Lower leg skin (tissue), 4 donors: Measurements from ENCODE around the gene CPNE6. TPM values are rescaled to one million over a fixed set of nuclear protein-coding genes. Genes with fewer than 3 reads are reported as not detected.
"Not testable (repeated sequence)": the region's sequence is repeated elsewhere in the genome, so short reads cannot be mapped to it uniquely, and the experiment has no call there.

Experiments
- DNase-seq, 2 donors: peaks; one replicate each; pipeline ENCODE4 v3.0.0-alpha.2; 2019; ENCODE audit warnings: low spot score in 2 of 2
- H3K4me3 ChIP-seq: fragments of 200-600 bp; sonication (generic); 2 replicates; pipeline ENCODE4 v1.5.1; 2017; ENCODE audit warnings: mild to moderate bottlenecking, low read depth; ENCODE audit not compliant: poor library complexity, severe bottlenecking
- POLR2A ChIP-seq, 2 donors: fragments of 450-650 bp; IDR thresholded peaks; one replicate each; pipeline ENCODE4 v1.6.1; 2016 to 2017; ENCODE audit warnings: antibody characterized with exemption in 2 of 2, mild to moderate bottlenecking in 1 of 2, moderate library complexity in 1 of 2
- WGBS, 2 donors: methylation state at CpG; one replicate each; pipeline ENCODE4 v1.1.5; 2018; 5-methylcytosine and 5-hydroxymethylcytosine counted together
- intact Hi-C: fragments of 100-400 bp; cut with DNase I; formaldehyde crosslinking; loops from one replicate; pipeline ENCODE4 v1.15.0; 2023; ENCODE audit warnings: low total_unique reads
- total RNA-seq, 4 donors: library from RNA; depleted of rRNA; stranded (reverse); fragments of >200 nt; gene quantifications; one replicate each; pipeline ENCODE4 v1.1.0, GENCODE V29; 2016
- TF ChIP-seq, protein P1 (sequence below), 3 donors: fragments of 450-650 bp; IDR thresholded peaks; one replicate each; pipeline ENCODE4 v1.5.1; 2016; ENCODE audit warnings: antibody characterized with exemption in 3 of 3, mild to moderate bottlenecking in 3 of 3, moderate library complexity in 2 of 3

Gene CPNE6
- under 1 TPM in 1 of 4 donors, not detected in 3; 0.39 TPM for total RNA-seq

DNA sequence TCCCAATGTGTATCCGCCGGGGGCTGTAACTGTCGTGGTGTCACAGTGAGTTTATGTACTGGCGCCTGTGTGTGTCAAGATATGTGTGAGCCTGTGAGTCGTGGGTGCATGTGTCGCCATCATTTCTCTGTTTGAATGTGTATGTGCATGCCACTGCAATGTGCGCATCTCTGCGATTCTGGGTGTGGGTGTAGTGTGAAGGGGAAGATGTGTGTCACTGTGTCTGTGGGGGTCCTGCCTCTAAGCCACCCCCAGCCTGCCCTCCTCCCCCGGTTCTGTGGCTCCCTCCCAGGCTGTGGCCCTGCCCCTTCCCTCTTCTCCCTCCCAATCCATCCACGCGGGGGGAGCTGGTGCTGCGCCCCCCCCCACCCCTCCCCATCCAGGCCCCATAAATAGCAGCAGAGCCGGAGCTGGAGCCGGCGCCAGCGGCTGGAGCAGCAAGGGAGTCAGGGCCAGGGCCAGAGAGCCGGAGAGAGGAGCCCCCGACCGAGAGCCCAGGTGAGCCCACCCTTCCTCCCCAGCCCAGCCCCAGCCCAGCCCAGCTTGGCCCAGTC is at the start of gene CPNE6:
Gene CPNE6, plus strand, starts transcription at position 419 of the 554 bp plus-strand sequence. CDS start 1,375 bp downstream, outside the sequence.
- TF ChIP-seq, protein P1, sequence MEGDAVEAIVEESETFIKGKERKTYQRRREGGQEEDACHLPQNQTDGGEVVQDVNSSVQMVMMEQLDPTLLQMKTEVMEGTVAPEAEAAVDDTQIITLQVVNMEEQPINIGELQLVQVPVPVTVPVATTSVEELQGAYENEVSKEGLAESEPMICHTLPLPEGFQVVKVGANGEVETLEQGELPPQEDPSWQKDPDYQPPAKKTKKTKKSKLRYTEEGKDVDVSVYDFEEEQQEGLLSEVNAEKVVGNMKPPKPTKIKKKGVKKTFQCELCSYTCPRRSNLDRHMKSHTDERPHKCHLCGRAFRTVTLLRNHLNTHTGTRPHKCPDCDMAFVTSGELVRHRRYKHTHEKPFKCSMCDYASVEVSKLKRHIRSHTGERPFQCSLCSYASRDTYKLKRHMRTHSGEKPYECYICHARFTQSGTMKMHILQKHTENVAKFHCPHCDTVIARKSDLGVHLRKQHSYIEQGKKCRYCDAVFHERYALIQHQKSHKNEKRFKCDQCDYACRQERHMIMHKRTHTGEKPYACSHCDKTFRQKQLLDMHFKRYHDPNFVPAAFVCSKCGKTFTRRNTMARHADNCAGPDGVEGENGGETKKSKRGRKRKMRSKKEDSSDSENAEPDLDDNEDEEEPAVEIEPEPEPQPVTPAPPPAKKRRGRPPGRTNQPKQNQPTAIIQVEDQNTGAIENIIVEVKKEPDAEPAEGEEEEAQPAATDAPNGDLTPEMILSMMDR (IDR thresholded peaks at IDR 0.05): no peak
- TF ChIP-seq POLR2A (IDR thresholded peaks at IDR 0.05): no peak
- no peak for DNase-seq
- intact Hi-C loops: no loop called here
- WGBS, 2 donors: 37 to 43% methylated on average over 15 to 16 of the region's 19 CpGs
- no peak within 1 kb of the TSS for H3K4me3 ChIP-seq

DNA sequence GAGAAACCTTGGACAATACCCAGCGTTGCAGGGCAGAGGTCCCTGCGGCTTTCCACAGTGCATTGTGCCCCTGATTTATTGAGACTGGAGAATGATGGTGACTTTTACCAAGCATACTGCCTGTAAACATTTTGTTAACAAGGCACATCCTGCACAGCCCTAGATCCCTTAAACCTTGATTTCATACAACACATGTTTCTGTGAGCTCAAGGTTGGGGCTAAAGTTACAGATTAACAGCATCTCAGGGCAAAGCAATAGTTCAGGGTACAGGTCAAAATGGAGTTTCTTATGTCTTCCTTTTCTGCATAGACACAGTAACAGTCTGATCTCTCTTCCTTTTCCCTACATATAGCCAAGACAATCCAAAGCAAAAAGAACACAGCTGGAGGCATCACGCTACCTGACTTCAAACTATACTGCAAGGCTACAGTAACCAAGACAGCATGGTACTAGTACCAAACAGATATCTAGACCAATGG is 46.4 kb upstream of the CPNE6 start:
- 72 to 89% methylated on average over 3 of the region's 3 CpGs for WGBS, 2 donors
- intact Hi-C loops, H3K4me3 ChIP-seq, DNase-seq: not testable (repeated sequence)

DNA sequence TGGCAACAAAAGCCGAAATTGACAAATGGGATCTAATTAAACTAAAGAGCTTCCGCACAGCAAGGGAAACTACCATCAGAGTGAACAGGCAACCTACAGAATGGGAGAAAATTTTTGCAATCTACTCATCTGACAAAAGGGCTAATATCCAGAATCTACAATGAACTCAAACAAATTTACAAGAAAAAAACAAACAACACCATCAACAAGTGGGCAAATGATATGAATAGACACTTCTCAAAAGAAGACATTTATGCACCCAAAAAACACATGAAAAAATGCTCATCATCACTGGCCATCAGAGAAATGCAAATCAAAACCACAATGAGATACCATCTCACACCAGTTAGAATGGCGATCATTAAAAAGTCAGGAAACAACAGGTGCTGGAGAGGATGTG is 41.7 kb upstream of the CPNE6 start:
- H3K4me3 ChIP-seq, intact Hi-C loops, DNase-seq: not testable (repeated sequence)
- 91 to 93% methylated on average over 2 of the region's 3 CpGs for WGBS, 2 donors

DNA sequence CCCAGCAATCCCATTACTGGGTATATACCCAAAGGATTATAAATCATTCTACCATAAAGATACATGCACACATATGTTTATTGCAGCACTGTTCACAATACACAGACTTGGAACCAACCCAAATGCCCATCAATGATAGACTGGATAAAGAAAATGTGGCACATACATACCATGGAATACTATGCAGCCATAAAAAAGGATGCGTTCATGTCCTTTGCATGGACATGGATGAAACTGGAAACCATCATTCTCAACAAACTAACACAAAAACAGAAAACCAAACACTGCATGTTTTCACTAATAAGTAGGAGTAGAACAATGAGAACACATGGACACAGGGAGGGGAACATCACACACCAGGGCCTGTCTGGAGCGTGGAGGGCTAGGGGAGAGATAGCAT is 40.0 kb upstream of the CPNE6 start:
- intact Hi-C loops, H3K4me3 ChIP-seq, DNase-seq: not testable (repeated sequence)
- WGBS, 2 donors: 88 to 91% methylated on average over 2 of the region's 2 CpGs

DNA sequence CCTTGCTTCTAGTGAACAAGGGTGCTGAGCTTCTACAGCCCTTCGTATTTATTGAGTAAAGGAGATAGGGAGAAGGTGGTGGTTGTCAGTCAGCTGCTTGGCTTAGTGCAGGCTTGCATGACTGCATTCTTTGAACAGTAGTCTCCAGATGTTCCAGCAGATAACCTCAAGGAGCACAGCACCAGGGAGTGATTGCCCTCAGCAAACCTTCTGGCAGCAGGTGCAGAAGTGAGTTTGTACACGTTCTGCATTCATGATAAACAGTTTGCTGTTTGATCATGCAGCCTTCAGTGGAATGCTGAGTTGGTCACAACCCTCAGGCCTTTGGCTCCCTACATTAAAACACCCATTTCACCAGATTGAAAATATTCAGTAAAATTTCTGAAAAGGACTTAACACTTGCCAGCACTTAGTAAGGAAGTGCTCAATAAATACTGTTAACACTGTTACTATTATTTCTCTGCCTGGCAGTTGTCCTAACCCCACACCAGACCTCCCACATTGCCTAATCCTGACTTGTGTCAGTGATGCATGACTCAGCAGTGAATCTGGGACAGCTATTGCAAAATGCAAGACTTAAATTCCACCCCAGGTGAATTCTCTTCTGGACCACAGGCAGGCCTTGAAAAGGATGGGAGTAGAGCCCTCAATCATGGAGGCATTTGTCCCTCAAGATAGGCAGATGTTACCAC is 38.5 kb upstream of the CPNE6 start:
- intact Hi-C loops: no loop called here
- H3K4me3 ChIP-seq: no peak overlapping the region
- TF ChIP-seq, protein P1 (IDR thresholded peaks at IDR 0.05): no peak
- no peak for TF ChIP-seq POLR2A (IDR thresholded peaks at IDR 0.05)
- 40 to 69% methylated on average over 2 of the region's 2 CpGs for WGBS, 2 donors
- DNase-seq: peak in 1 of 2 donors; percentile 74

DNA sequence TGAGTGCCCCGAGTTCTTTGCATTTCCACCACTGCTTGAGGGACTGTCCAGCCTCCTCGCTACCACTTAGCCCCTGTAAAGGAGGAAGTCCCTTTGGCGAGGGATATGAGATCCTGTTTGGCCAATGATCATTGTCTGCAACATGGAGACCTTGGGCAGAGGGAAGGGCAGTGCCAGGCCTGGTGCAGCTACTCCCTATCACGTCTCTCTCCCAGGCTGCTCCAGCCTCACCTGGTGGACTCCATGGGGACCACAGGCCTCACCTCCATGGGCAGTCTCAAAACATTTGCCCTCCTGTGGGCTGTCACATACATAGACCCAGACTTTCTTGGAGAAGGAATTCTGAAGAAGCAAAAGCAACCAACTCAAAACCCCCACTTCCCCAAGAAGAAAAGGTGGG is 35.6 kb upstream of the CPNE6 start:
- DNase-seq, H3K4me3 ChIP-seq, intact Hi-C loops: not testable (repeated sequence)
- 39 to 64% methylated on average over 3 to 4 of the region's 4 CpGs for WGBS, 2 donors

DNA sequence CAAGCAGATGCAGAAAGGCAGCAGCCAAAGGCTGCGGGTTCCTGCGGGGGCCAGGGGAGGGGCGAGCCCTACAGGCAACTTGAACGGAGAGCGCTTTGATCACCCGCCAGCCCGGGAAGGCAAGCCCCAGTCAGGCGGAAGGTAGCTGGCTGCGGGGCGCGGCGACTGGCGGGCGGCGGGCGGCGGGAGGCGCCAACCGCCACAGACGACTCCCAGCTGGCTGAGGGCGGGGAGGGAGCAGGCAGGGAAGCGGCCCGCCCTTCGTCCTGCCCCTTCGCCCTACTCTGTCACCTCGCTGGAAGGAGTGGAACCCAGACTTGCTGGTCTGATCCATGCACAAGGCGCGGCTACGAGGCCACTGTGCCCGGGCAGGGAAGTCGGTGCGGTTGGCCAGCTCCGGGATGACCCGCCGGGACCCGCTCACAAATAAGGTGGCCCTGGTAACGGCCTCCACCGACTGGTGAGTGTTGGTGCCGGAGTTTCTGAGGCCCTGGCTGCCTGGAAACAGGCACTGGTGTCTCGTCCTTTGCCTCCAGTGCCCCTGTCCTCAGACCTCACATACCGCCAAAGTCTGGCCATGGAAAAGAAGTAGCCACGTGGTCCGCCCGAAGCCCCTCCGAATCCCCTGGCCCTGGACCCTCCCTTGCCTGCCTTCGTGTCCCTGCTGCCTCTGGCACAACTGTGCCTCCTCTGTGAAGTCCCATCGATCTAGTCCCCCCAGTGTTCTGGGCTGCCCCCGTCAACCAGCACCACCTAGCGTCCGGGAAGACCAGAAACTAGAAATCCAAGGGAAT is 35.0 kb upstream of the CPNE6 start:
- 1% methylated on average over 26 to 42 of the region's 50 CpGs for WGBS, 2 donors
- peak; percentile 88 to 95 for DNase-seq
- intact Hi-C loops: no loop called here
- TF ChIP-seq, protein P1 (IDR thresholded peaks at IDR 0.05): peak in 1 of 3 donors; percentile 42
- TF ChIP-seq POLR2A (IDR thresholded peaks at IDR 0.05): no peak
- H3K4me3 ChIP-seq: peak overlapping the region; percentile 48

DNA sequence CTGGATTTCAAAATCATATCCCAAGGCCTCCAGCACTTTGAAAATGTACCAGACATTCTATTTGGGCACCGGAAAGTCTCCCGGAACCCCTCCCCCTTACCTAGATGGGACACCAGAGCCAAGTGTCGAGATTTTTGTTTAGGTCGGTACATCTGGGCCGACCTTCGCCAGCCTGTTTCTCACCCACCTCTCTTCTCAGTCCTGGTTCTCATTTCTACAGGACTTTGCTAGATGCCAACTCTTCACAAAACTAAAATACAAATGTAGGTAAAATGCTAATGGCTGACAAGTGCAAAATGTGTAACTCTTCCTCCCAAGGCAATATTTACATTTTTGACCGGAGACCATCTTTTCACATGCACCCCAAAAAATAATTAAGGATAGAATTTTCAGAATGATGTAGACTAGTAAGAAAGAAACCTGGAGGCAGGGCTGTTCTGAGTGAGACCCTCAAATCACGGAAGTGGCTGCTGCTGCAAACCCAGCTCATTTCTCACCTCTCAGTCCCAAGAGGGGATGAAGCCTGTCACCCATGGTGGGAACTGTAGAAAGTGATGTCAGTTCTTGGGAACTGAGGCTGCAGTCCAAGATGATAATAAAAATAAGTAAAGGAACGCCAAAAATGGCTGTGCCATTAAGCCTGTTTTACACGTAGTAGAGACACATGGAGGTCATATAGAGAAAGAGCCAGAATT is 34.3 kb upstream of the CPNE6 start:
- H3K4me3 ChIP-seq, DNase-seq, intact Hi-C loops: not testable (repeated sequence)
- 34 to 36% methylated on average over 10 of the region's 10 CpGs for WGBS, 2 donors
